GM18502 (cell line): Measurements from ENCODE around the gene NELL1.

ENCODE experiments used
- ATAC-seq: cut with Tn5 transposase; IDR thresholded peaks from one replicate; pipeline ENCODE4 v1.9.1; 2021; ENCODE audit warnings: mild to moderate bottlenecking; ENCODE audit not compliant: unreplicated experiment, poor library complexity

The NELL1 gene

DNA sequence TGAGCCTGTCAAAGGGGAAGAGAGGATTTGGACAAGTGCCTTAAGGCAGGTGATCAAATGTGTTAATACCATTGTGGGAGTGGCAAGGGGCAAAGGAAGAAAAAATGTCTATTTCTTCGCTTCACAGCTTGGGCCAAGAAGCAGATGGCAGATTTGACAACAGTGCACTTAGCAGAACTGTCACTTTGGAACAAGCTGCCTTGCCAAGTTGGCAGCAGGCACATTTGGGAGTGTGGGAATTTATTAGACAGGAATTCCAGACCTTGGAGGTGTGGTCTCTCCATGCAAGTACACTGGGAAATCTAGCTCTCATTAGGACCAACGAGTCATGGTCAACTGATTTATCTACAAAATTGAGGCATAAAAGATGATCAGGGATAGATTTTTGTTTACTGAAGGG lies 265.1 kb downstream of the NELL1 start:
- no peak for ATAC-seq

DNA sequence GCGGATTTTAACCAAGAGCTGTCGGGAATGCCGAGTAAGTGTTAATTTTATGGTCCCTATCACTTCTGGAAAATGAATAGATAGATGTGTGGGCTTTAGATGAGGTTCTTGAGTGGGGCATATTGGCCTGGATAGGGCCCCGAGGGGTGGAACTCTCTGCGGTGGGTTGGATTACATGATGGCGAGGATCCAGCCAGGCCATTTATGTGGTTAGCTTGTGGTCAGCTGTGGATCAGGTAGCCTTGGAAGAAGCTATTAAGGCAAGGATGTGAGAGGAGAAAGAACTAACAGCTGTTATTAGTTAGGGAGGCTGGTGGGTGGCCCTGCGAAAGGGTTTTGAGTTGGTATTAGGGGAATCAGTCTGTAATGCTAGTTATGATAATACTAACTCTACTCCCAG lies 268.4 kb downstream of the NELL1 start:
- no peak for ATAC-seq

DNA sequence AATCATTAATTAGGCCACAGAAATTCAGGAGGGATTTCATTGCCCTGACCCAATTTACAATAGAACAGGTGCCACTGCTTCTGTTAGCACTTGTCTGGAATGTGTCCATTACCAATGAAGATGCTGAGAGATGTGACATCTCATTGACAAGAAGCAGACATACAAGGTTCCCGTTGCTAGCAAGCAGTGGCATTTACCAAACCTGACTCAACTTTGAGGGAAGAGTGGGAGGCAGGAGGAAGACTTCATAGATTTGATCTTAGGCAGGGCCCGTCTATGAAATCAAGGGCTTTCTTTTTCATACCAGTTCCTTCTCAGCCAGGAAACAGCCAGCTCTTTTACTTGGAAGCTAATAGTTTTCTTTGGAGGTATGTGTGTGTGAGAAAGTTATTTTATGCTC lies 280.2 kb downstream of the NELL1 start:
- no peak for ATAC-seq

DNA sequence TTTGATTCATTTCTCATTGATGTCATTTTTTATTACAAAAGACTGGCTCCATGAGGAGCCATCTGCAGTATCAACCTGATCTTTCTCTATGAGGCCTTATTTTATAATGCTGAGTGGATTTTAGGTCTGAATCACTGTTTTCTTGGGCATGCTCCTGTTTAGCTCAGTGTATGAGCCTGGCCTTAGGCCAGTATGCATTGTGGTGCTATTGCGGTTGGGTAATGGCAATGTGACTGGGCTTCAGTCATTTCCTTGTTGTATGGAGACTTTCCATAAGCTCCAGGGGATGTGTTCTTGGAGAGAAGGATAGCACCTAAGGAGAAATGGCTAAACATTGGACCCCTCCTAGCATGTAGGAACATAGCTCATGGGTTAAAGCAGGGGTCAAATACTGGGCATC lies 293.2 kb downstream of the NELL1 start:
- ATAC-seq = no peak

DNA sequence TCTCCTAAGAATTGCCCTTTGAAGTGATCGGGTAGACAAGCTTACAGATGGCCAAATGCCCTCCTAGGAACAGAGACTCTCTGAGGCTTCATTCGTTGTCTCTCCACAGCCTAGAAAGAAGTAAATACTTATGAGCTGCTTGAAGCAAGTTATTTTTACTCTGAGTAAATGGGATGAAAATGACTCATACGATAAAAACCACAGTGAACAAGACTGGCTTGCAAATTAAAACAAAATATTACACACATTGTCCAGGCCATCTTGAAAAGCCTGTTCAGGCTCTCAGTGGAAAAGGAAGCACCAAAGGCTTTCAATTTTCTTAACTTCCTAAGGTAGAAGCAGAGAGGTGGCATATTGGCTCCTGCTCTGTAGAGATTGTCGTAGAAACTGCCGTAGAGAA lies 294.2 kb downstream of the NELL1 start:
- ATAC-seq = no peak

DNA sequence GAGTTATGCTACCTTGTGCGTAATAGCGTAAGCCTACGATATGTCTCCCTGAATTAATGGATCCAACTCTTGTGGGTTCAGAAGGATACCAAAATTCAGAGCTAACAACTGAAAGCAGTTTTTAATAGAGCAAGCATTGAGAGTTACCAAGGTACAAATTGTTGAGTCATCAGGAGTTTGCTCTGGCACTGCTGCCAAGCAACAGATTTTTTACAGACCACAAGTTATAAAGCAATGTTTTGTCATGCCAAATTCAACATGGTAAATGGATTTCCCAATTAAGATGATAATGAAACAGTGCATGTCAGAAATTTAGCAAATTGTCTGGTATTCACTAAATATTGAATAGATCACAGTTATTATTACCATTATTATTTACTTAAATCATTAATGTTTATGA lies 295.6 kb downstream of the NELL1 start:
- ATAC-seq = no peak

DNA sequence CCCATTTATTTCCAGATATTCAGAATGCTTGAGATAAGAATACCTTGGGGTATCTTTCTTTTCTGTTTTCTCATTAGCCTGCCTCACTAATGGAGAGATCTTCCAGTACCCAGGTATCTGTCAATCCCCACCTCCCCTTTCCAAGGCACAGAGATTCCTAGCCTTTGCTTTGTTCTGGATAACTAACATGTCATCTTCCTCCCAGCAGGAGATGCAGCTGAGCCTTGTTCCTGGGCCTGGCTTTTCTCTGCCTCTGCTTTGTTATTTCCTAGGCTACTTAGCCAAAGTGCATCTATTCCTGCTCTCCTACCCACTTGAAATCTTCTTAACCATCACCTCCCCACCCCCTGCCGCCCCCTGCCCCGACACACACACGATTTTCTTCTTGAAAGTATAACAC lies 297.1 kb downstream of the NELL1 start:
- no peak for ATAC-seq

DNA sequence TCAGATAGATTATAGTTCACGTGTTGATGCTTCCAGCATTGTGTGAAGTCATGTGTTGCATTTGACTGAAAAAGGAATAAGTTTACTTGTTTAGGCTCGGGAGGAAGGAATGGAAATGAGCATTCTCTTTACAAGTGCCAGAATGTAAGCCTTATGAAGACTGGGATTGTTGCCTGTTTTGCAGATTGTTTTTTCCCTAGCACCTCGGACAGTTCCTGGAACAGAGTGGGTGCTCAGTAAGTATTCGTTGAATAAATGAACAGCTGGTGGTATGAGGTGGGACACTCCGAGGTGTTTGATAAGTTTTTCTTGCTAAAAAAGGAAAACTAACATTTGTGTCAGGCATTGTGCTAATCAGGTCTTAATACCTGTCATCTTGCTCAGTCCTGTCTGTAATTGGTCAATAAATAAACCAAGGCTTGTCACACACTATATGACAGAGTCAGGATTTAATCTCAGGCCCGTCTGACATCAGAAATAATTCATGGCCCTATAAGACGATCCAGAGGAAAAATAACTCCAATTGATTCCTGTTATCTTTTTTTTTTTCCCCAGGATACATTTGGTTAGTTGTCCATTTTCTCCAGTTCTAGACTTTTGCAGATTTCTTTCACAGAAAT lies 304.7 kb downstream of the NELL1 start:
- ATAC-seq = no peak

DNA sequence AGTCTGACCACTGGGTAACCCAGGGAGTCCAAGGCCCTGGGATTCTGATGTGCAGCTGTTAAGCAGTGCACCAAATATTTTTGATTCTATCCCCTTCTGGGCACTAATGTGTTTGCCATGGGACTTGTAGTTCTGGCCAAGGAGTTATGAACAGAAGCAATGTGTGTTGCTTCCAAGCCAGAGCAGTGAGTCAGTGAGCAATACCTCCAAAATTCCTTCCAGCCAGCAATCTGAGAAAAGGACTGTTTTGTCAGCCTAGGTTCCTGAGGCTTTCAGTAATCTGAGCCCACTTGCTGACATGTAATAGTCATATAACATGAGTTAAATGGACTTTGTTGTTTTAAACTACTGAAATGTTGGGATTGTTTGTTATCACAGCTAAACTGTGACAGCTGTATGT lies 311.4 kb downstream of the NELL1 start:
- ATAC-seq = no peak

DNA sequence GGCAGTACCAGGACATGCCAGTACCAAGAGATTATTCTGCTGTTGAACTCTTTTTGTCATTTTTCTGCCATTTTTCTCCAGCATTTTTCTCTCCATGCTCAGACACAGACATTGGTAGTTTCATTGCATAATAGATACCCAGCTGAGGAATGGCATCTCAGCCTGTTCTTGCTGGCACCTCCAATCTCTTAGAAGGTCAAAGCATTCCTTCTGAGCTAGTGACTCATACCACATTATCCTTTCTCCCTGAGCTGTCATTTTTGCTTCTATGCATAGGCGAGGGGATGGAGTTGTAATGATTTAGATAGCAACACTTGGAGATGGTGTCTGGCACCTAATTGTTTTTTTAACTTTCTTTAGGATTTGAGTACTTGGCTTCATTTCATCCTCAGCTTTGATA lies 321.1 kb downstream of the NELL1 start:
- ATAC-seq = no peak

DNA sequence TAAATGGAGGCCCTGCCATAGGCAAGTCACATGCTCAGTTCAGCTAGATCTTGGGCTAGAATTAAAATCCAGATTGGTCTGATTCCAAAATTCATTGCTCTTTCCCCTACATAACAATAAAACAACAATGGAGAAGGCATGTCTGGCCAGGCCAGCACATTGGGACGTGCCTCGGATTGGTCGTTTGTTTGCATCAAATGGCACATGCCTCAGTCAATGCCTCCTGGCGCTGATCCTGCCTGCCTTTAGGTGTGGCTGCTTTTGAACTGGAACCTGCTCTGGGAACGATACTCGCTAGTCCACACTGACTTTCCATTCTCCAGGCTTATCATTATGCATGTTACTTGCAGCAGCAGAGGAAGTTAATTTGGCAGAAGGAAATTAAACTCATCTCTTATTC lies 322.1 kb downstream of the NELL1 start:
- ATAC-seq = no peak

DNA sequence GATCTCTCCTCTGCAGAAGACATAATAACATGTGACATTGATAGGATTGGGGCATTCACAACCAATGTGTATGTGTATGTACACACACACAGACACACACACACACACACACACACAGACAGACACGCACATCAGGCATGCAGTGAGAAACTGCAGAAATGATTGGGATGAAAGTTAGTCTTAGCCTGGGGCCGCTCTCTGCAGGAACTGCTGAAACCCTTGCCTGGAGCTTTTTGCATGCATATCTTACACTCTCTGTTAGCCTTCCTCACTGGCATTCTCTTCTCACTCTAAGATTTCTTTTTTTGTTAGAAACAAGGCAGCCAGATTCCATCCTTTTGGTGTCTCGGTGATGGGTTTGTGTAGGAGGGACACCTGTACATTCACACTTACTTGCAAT lies 337.9 kb downstream of the NELL1 start:
- no peak for ATAC-seq

DNA sequence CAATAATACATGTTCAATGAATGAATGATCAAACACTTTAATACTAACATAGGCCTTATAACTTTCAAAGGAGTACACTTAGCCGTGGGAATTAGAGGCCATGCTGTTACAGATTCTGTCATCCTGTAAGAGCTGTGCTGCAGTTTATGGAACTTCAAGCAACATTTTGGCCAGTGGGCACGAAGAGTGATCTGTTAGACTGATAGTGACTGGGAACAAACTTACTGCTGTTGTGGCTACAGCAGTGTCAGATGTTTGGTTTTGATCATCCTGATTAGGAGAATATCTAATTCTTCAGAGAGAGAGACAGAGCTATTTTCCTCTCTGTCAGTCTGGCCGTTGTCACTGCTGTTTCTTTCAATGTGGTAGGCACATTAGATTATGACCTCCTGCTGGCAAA lies 348.9 kb downstream of the NELL1 start:
- no peak for ATAC-seq

DNA sequence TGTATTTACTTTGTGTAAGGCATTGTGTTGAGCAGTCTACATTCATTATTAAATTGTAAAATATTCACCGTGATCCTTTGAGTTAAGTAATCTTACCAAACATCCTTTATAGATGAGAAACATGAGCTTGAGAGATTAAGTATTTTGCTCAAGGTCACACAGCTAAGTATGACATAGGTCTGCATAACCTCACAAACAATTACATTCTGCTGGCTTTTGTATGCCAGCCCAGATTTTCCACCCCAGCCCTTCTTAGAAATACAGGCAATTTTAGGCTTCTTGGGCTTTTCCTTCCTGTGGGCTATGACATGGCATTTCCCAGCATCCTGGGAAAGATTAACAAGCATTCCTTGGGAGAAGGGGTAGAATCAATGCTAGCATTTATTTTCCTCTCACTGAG lies 357.3 kb downstream of the NELL1 start:
- no peak for ATAC-seq

DNA sequence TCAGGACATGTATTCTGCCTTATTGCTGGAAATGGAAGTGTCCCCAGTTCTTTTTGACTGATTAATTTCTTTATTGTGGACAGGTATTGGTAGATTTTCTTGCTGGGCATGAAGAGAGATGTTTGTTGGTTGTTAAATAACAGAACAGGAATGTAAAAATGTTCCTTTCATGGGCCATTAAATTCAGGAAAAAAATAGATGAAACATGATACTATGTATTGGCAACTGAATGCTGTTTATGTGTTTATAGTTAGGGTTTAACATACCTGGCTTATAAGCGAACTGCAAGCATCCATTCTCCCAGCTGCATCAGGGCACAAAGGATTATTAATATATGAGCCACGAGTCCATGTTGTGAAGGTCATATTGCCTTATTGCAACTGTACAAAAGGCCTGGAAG lies 368.5 kb downstream of the NELL1 start:
- no peak for ATAC-seq

DNA sequence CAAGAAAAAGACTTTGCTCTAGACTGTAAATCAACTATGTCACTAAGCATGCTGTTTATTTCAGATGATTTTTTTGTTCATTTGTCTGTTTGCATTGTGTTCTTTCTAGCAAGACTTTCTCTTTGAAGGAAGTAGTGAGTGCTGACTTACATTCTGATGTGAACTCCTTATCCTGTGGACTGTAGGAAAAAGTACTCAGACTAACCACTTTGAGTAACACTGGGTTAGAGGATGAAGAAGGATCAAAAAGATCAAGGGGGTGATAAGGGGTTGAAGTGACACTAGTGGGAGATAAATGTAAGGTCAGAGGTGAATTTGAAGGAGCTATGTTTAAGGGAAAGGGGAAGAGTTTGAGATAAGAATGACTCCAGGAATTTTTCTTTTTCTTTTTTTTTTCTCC lies 369.4 kb downstream of the NELL1 start:
- no peak for ATAC-seq

DNA sequence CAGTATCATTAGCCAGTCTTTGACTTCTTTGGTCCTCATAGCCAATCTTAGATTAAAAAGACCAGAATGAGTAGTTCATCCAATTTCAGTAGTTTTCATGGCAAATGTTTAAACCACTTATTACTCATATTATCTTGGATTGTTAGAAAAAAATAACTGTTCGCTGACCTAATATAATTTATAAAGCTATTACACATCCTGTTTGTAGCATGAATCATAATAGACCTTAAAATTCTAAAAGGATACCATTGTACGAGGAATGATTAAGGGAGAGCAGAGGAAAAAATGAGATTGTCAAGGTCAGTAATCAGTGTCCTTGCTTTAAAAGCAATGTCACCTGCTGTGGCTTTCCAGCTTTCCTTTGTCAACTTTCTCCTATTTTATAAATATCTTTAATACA lies 371.2 kb downstream of the NELL1 start:
- ATAC-seq = no peak

DNA sequence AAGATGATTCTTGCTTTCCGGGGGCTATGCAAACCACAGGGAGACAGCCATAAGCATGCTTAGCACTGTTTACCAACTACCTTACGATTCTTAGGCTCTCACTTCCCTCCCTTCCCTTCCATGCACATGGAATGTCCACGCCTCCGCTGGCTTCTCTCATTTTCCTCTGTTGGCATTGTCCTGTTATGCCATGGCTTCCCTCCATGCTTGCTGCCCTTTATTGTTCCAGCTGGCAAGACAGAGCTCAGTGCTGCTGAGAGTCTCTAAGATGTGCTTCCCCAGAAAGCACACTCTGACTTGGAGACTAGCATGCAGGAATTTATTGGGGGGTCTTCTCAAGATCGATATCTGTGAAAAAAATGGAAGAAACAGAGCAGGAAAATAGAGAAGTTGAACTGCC lies 379.2 kb downstream of the NELL1 start:
- no peak for ATAC-seq

DNA sequence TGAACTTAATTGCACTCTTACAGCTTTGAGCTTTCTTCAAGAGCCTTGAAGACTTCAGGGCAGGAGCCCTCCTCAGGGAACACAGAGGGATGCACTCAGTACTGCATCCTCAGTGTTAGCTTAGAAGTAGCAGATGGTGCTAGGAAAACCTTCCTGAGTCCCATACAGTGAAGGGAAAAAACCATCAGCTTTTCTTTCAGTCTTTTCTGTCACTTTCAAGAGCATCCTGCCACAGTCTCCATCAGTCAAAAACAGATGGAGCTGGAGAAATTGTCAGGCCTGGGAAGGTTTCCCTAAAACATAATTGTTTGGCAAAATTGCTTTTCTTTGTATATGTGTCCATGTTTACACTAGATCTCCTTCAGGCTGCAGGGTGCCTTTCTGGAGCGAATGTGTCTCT lies 384.1 kb downstream of the NELL1 start:
- no peak for ATAC-seq

DNA sequence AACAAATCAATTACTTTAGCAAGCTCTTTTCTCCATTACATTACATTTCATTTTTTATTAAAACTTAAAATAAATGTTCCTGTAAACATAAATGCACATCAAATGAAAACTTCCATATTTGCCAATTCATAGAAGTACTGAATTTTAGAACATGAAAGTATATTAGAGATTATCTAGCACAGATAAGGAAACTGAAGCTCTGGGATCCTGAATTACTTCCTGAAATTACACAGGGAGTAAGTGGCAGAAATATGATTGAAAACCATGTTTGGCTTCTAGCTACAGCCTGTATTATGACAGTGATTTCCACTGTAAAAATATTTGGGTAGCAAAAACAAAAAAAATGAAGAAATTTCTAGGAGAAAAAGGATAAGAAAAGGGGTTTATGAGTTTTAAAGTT lies 387.3 kb downstream of the NELL1 start:
- ATAC-seq = no peak

DNA sequence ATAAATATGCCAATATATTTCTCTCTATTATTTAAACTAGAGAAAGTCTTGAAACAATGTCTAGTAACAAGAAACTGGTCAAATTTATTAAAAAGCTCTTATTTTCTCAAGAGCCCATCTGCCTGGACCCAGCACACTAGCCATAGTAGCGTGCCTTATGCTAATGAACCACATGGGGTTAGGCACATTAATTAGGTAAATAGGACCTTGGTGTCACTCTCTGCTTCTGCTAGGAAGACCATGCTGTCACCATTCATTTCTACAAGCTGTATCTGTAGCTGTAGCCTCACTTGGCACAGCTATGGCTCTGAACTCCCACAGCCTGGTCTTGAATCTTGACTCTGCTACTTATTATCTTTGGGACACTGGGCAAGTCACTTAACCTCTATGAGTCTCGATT lies 390.5 kb downstream of the NELL1 start:
- ATAC-seq = no peak

DNA sequence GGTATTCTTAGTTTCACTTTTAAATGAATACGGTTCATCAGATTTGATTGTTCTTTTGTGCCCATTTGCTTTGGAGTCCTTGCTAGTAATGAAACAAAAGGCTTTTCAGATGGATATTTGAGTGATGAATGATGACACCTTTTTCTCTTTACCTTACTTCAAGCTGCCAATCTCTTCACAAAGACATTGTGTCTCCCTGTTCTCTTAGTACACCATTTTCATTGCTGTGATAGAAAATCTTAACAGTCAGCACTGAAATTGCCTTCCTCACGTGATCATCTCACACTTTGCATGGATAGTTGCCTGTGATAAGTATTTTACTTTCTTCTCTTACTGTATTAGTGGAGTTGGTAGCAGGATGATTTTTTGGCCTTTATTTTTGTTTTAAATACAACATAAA lies 396.6 kb downstream of the NELL1 start:
- no peak for ATAC-seq

DNA sequence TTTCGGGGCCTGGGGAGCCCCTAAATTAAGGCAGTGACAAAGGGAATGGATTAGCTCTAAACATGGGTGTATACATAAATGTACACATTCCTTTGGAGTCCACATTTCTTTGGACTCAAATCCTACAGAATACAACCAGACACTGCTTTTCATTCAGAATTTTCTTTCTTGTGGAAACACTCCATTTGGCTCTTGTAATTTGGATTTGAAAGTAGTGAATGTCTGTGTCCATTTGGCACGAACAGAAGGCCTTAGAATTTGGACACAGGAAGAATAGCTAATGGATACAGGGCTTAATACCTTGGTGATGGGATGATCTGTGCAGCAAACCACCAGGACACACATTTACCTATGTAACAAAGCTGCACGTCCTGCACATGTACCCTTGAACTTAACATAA lies 399.5 kb downstream of the NELL1 start:
- ATAC-seq = no peak
